ENCODE data around the gene TTC23L.

- TF ChIP-seq, protein P1, sequence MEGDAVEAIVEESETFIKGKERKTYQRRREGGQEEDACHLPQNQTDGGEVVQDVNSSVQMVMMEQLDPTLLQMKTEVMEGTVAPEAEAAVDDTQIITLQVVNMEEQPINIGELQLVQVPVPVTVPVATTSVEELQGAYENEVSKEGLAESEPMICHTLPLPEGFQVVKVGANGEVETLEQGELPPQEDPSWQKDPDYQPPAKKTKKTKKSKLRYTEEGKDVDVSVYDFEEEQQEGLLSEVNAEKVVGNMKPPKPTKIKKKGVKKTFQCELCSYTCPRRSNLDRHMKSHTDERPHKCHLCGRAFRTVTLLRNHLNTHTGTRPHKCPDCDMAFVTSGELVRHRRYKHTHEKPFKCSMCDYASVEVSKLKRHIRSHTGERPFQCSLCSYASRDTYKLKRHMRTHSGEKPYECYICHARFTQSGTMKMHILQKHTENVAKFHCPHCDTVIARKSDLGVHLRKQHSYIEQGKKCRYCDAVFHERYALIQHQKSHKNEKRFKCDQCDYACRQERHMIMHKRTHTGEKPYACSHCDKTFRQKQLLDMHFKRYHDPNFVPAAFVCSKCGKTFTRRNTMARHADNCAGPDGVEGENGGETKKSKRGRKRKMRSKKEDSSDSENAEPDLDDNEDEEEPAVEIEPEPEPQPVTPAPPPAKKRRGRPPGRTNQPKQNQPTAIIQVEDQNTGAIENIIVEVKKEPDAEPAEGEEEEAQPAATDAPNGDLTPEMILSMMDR (conservative IDR thresholded peaks at IDR 0.05): no peak
- no peak for TF ChIP-seq EZH2 (IDR thresholded peaks at IDR 0.05; ENCODE audit: low read depth)
These were observed 58.7 kb downstream of the TTC23L start for GRCh38 chr5:34897646-34898045.

All from PC-9 (cell line).